Transverse colon (tissue), 4 donors: ENCODE data around the gene DEPP1.

Source experiments
- CTCF ChIP-seq, 5 experiments: fragments of 200-600 bp in 3 of 5; fragments of 450-650 bp in 2 of 5; sonication (generic) in 3 of 5; IDR thresholded peaks; 1 replicate in 2 of 5; 2 replicates in 3 of 5; pipeline ENCODE4 v1.5.1; 2016 to 2017; ENCODE audit warnings: antibody characterized with exemption in 5 of 5, inconsistent platforms in 3 of 5, mild to moderate bottlenecking in 2 of 5, moderate library complexity in 1 of 5
- EP300 ChIP-seq: sonication (generic); formaldehyde crosslinking; IDR thresholded peaks from one replicate; pipeline ENCODE4 v1.6.1; 2017; ENCODE audit warnings: antibody characterized with exemption, low read depth
- POLR2A ChIP-seq: fragments of 450-650 bp; IDR thresholded peaks from one replicate; pipeline ENCODE4 v1.6.1; 2016; ENCODE audit warnings: antibody characterized with exemption, mild to moderate bottlenecking, moderate library complexity
- POLR2AphosphoS5 ChIP-seq, 3 donors: sonication (generic); formaldehyde crosslinking; IDR thresholded peaks; one replicate each; pipeline ENCODE4 v1.6.1; 2016; ENCODE audit warnings: antibody characterized with exemption in 3 of 3

GRCh38 chr10:44976352-44977198, 2.0 kb downstream of the DEPP1 start:
- TF ChIP-seq CTCF (IDR thresholded peaks at IDR 0.05) (no peak), POLR2A (peak; percentile 10), POLR2AphosphoS5 (IDR thresholded peaks at IDR 0.05) (peak in 2 of 3 donors; percentile 1 to 11), EP300 (no peak)
